Stimulated activated CD4-positive, alpha-beta T cell treated with anti-CD3 and anti-CD28 coated beads, Interleukin-1b, Interleukin-23, amount 100 ng/mL, for 24 hours (primary cell): ENCODE measurements around the gene VAV2.

ENCODE experiments used
- DNase-seq, 4 experiments: peaks; one replicate each; pipeline ENCODE4 v3.0.0-alpha.2; 2020; ENCODE audit warnings: low read depth in 4 of 4, low spot score in 1 of 4

Gene VAV2

DNA sequence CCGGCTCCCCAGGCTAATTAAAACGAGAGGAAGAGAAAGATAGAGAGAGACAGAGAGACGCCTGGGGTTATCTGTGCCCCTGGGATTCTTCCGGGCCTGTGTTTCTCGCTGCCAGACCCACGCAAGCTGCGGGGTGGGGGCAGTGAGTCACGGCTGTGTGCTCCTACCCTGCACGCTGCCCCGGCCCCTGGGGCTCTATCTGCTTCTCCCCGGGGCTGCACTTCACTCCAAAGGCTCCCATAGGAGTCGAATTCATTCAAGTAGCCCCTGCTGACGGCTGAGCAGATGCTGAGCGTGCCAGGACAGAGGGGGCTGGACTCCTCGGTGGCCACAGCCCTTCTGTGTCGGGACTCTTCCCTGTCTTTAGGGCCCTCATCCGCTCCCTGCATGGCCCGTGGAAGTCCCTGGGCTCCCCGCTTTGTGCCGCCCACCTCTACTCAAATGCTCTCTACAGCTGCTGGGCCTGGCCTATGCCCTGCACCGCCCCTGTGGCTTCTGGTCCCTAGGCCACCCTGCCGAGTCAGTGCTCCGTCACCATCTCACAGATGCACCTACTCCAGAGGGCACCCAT, 276.7 kb downstream of the VAV2 start:
- no peak for DNase-seq

- no peak for DNase-seq
Observed at GRCh38 chr9:133714606-133715294, 277.4 kb downstream of the VAV2 start.

GRCh38 chr9:133713960-133714495, 278.1 kb downstream of the VAV2 start:
- no peak for DNase-seq

- no peak for DNase-seq
Observed at GRCh38 chr9:133713150-133713959, 278.8 kb downstream of the VAV2 start.

DNA sequence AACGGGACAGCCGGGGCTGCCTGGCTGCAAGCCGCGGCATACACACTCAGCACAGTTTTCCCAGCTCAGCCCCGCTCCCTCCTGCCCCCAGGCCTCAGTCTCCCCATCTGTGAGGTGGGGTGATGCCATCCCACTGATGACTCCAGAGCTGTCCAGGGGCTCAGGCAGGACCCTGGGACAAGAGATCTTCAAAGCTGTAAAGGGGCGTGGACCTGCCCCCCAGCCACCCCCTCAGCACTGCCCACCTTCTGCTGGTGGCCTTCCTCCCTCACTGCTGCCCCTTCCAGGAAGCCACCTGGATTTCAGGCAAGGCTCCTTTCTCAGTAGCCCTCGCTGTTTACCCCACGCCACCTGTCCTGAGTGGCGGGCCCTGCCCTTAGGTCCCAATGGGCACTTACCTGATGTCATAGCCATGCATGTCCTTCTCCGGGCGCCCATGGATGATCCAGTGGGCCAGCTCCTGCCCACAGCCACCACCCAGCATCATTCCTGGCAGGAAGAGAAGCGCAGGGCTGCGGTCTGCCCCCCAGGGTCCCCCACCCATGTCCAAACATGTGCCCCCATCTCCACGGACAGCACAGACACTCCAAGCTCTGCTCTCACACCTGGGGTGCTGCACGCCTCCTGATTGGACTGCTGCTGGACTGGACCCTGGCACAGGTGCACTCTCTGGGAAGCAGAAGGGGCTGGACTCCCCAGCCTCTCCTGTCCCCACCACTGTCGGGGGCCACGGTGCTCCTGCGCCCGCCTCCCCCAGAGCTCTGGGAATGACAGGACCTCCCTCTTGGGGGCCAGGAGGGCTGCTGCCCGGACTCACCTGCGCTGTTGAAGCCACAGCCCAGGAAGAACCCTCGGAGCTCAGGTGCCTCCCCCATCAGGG, 279.7 kb downstream of the VAV2 start:
- DNase-seq = no peak
